Measurements from ENCODE around the gene SPINT4.
"Not testable (repeated sequence)": the region's sequence is repeated elsewhere in the genome, so short reads cannot be mapped to it uniquely, and the experiment has no call there.

The SPINT4 gene

DNA sequence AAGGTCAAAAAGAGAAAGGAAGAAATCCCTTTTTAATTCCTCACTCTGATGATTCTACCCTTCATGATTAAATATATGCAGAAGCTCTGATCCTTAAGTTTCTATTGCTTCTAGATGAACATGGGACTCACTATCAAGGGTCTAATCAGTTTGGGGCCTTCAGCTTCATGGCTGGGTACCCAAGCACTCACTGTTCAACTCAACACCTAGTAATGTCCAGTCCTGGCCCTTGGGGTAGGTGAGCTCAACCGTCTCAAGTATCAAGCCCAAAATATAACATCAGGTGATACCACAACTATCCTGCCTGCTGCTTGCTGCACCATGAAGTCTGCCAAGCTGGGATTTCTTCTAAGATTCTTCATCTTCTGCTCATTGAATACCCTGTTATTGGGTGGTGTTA is at the start of gene SPINT4:
Gene SPINT4 (plus strand): TSS at position 301 of the 400 bp plus-strand sequence. CDS start 21 bp downstream, at position 322.
- DNase-seq: no peak

DNA sequence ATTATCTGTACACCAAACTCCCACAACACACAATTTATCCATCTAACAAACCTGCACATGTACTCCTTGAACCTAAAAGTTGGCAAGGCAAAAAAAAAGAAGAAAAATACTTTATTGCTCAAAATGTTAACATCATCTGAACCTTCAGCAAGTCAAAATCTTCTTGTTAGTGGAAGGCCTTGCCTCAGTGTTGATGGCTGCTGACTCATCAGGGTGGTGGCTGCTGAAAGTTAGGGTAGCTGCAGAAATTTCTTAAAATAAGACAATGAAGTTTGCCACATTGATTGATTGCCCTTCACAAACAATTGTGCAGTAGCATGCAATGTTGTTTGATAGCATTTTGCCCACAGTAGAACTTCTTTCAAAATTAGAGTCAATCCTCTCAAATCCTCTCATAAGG is 49.4 kb upstream of the SPINT4 start:
- no peak for DNase-seq

DNA sequence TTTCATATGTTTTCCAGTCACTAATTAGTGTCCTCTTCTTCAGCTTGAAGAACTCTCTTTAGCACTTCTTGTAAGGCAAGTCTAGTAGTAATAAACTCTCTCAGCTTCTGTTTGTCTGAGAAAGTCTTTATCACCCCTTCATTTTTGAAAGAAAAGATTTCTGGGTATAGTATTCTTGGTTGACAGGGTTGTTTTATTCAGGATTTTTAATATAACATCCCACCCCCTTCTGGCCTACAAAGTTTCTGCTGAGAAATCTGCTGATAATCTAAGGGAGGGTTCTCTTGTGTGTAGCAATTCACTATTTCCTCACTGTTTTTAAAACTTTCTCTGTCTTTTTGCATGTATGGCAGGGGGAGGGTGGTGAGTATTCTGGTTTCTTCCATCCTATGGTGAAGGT is 42.5 kb upstream of the SPINT4 start:
- no peak for DNase-seq

DNA sequence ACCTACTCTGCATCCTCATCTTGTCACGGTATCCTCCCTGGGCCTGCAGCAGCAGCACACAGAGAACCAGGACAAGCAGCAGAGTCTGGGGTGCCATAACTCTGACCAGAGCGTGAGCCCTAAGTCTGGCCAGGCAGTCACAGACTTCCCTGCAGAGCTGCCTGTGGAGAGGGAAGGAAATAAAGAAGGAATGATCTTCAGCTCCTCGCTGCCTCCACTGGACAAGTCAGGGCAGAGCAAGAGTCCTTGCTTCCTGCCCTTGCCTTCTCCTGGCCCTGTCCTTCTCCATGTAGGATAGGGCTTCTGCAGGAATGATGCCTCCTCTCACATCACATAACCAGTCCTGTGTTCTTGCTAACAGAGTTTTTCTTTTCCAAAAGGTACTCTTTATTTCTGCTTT is 36.3 kb upstream of the SPINT4 start:
- no peak for DNase-seq

DNA sequence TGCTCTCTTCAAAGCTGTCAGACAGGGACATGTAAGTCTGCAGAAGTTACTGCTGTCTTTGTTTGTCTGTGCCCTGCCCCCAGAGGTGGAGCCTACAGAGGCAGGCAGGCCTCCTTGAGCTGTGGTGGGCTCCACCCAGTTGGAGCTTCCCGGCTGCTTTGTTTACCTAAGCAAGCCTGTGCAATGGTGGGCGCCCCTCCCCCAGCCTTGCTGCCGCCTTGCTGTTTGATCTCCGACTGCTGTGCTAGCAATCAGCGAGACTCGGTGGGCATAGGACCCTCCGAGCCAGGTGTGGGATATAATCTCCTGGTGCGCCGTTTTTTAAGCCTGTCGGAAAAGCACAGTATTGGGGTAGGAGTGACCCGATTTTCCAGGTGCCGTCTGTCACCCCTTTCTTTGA is 28.8 kb upstream of the SPINT4 start:
- not testable (repeated sequence) for DNase-seq

DNA sequence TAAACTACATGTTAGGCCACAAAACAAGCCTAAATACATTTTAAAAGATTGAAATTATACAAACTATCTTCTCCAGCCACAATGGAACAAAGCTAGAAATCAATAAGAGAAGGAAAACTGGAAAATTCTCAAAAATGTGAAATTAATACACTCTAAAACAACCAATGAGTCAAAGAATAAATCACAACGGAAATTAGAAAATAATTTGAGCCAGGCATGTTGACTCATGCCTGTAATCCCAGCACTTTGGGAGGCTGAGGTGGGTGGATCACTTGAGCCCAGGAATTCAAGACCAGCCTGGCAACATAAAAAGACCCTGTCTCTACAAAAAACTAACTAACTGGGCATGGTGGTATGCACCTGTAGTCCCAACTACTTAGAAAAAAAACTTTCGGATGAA is 26.7 kb upstream of the SPINT4 start:
- no peak for DNase-seq

DNA sequence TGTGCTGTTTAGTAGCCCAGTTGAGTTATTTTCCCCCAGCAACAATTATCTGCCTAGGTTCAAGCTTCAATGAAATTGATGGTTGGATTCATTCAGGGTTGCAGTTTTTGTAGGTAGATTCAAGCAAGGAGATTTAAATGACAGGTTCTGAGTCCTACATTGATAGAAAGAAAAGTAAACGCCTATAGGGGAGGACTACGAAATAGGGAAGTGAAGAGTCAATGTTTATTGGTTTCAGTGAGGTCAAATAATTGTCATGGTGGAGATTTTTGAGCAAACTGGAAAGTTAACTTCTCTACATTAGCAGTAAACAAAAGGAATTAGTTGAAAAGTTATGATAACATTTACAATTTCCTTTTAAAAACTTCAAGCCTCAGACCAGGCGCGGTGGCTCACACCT is 21.0 kb upstream of the SPINT4 start:
- DNase-seq: no peak

DNA sequence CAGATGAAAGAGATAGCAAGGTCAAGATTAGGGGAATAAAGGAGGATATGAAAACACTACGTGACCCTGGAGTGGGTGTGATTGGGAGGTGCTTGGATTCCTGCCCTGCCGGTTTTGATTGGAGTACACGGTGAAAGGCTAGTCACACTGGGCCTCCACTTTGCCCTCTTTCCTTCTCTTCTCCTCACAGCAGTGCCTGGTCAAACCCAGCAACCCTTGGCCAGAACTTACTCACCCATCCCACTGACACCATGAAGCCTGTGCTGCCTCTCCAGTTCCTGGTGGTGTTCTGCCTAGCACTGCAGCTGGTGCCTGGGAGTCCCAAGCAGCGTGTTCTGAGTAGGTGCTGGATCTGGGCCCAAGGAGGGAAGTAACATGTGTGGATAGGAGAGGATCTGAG is 20.3 kb upstream of the SPINT4 start, which contains the start of gene WFDC13:
Gene WFDC13 (plus strand): TSS at position 166 of the 400 bp plus-strand sequence. CDS start 86 bp downstream, at position 252.
- DNase-seq: no peak

DNA sequence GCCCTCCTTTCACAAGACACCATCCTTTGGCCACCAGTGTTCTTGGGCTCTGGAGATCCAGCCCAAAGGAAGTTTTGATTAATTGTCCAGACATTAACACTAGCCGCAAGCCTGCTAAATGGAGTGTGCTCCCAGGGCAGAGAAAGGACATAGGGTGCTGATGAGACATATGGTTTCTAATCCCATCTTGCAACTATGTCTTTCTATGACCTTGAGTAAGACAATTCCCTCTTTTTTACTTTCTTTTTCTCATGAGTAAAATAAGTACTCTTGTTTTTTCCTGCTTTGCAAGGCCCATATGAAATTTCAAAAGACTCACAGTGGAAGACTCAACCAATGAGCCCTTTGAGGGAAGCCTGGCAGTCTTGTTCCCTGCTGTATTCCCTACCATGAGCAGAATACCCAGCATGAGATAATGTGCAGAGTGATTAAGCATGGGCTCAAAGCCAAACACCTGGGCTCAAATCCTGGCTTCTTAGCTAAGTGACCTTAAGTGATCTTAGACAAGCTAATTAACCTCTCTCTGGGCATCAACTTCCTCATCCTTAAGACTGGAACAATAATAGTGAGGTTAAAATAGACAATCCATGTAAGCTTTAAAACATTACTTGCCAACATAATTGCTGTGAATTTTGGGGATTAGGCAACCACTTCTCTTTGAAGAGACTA is 17.0 kb upstream of the SPINT4 start, which contains the start of gene WFDC10B:
Gene WFDC10B (minus strand): TSS at position 51 of the 669 bp plus-strand sequence. CDS start 19,027 bp downstream, outside the sequence.
- peak; percentile 21 for DNase-seq

DNA sequence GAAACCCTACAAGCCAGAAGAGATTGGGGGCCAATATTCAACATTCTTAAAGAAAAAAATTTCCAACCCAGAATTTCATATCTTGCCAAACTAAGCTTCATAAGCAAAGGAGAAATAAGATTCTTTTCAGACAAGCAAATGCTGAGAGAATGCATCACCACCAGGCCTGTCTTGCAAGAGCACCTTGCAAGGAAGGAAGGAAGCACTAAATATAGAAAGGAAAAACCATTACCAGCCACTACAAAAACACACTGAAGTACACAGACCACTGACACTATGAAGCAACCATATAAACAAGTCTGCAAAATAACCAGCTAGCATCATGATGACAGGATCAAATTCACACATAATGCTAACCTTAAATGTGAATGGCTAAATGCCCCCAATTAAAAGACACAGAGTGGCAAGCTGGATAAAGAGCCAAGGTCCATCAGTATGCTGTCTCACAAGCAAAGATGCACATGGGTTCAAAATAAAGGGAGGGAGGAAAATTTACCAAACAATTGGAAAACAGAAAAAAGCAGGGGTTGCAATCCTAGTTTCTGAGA is 5.9 kb upstream of the SPINT4 start:
- DNase-seq: not testable (repeated sequence)

DNA sequence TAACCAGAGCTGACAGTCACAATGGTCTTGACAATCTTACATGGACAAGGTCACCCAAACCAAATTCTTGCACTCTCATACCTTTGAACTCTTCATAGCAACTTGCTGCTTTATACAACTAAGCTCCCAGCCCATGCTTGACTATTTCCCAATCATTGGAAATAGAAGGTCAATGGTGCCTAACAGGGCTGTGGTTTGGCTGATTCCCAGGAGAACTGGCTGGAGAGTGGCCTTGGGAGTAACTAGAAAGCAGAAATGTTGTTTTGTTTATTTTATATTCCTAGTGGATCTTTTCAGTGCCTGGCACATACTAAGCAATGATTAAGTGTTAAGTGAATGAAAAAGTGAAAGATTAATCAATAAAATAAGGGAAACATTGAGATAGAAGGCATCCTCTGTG is 3.0 kb downstream of the SPINT4 start:
- DNase-seq: no peak

DNA sequence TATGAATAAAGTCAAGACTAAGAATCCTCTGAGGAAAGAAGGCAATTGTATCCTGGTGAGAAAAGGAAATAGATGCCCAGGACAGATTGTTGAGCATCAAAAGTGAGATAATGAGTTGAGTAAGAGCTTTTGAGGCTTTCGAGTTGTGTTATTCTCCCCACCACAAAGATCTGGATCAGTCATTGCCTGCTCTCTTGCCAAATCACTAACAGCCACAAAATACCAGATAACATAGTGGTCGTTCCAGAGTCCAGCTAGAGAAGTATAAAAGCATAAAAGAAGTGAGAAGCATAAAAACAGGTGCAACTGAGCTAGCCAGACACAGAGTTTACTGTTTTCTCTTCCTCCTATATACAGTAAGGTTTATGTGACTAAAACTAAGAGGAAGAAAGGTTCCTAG is 4.9 kb downstream of the SPINT4 start:
- DNase-seq: peak; percentile 40

DNA sequence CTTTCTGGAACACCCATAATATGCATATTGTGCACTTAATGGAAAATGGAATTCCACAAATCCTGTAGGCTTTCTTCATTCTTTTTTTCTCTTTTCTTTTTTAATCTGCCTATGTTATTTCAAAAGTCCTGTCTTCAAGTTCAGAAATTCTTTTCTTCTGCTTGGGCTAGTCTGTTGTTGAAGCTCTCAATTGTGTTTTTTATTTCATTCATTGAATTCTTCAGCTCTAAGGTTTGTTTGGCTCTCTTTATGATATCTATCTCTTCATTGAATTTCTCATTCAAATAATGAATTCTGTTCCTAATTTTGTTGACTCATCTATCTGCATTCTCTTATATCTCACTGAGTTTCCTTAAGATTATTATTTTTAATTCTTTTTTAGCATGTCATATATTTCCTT is 10.1 kb downstream of the SPINT4 start:
- no peak for DNase-seq

DNA sequence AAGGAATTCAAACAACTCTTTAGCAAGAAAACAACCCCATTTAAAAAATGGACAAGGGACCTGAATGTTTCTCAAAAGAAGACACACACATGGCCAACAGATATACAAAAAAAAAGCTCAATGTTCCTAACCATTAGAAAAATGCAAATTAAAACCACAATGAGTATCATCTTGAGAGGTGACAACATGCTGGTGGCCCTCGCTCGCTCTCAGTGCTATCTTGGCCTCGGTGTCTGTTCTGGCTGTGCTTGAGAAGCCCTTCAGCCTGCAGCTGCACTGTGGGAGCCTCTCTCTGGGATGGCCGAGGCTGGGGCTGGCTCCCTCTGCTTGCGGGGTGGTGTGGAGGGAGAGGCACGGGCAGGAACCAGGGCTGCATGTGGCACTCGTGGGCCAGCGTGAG is 13.4 kb downstream of the SPINT4 start:
- DNase-seq: no peak

DNA sequence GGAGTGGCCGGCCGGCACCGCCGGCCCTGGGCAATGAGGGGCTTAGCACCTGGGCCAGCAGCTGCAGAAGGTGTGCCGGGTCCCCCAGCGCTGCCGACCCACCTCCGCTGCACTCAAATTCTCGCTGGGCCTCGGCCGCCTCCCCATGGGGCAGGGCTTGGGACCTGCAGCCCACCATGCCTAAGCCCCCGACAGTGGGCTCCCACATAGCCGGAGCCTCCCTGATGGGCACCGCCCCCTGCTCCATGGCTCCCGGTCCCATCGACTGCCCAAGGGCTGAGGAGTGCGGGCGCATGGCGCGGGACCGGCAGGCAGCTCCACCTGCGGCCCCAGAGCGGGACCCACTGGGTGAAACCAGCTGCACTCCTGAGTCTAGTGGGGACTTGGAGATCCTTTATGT is 13.8 kb downstream of the SPINT4 start:
- DNase-seq: no peak

DNA sequence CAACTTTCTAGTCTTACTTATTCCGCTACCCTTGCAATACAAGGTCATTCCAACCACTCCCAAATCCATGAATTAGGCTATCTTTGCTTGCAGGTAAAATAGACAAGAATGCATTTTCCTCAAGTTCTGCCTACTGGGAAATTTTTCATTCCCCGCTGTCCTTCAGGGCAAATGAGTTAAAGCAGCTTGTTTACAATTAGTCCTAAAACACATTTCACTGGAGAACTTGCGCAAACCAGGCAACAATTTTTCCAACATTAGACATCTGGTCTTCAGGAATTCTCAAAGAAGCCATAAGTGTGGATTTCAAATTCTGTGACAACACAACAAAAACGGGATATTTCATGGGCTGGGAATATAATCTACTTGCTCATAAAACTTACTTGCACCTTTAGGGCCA is 20.4 kb downstream of the SPINT4 start:
- no peak for DNase-seq

DNA sequence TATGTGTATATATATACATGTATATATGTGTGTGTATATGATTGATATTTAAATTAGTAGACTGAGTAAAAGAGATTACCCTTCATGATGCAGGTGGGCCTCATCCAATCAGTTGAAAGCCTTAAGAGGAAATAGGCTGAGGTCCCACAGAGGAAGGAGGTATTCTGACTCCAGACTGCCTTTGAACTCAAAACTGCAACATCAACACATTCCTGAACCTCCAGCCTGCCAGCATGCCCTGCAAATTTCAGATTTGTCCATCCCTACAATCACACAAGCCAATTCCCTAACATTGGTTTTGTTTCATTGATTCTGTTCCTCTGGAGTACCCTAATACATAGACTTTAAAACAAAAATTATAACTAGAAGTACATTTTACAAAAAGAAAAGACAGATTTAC is 22.9 kb downstream of the SPINT4 start:
- no peak for DNase-seq

DNA sequence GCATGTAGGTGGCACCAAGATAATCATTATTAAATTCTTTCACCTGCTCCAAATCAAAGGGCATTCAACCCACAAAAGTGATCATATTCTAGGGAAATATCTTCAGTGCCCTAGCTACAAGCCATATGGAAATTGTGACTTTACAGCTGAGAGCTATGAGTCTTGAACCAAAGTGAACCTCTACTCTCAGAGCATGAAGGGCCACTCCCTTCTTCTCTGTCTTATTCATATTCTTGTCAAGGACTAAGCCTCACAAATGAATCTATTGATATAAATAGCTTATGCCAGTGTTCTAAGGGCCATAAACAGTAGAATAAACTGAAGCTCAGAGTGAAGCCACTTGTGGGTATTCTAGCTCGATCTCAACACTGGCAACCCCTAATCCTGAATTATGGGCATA is 29.6 kb downstream of the SPINT4 start:
- no peak for DNase-seq

DNA sequence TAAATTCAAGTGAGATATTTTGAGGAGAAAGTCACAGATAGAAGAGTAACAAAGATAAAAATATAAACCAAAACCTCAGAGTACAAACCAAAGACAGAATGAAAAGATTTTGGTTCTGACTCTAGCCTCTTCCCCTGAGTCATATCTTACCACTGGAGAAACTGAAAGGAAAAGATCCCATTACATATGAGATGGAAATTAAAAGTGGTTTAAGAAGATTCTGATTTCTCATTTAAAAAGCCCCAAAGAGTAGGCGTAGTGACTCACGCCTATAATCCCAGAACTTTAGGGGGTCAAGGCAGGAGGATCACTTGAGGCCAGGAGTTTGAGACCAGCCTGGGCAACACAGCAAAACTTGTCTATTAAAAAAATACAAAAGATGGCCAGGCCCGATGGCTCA is 30.6 kb downstream of the SPINT4 start:
- DNase-seq: no peak

DNA sequence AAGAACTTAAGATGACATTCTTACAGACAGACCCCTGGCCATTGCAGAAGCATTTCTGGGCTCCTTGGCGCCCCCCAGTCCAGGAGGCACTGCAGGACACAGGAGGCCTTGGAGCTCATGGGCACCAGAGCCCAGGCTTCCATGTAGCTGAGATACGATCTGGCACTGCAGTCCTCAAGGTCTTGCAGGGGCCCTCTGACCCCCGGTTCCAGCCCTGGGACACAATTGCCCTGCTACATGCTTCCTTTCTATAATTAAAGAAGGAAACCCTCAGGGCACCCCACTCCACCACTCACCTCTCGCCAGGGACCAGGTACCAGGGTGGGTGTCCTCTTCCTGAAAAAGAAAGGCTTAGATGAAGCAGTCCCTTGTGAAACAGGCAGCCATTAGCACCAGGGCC is 35.9 kb downstream of the SPINT4 start:
- no peak for DNase-seq

DNA sequence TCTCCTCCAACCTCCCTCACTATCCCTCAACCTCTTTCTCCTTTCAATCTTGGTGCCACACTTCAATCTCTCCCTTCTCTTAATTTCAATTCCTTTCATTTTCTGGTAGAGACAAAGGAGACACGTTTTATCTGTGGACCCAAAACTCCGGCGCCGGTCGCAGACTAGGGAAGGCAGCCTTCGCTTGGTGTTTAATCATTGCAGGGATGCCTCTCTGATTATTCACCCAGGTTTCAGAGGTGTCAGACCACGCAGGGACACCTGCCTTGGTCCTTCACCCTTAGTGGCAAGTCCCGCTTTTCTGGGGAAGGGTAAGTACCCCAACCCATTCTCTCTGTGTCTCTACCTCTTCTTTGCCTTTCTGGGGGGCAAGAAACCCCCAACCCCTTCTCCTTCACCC is 37.8 kb downstream of the SPINT4 start:
- not testable (repeated sequence) for DNase-seq

DNA sequence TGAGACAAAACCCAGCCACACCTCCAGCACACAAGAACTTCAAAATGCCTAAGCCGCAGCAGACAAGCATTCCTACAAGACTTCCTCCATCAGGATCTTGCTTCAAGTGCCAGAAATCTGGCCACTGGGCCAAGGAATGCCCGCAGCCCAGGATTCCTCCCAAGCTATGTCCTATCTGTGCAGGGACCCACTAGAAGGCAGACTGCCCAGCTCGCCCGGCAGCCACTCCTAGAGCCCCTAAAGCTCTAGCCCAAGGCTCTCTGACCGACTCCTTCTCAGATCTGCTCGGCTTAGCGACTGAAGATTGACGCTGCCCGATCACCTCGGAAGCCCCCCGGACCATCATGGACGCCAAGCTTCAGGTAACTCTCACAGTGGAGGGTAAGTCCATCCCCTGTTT is 39.8 kb downstream of the SPINT4 start:
- not testable (repeated sequence) for DNase-seq

DNA sequence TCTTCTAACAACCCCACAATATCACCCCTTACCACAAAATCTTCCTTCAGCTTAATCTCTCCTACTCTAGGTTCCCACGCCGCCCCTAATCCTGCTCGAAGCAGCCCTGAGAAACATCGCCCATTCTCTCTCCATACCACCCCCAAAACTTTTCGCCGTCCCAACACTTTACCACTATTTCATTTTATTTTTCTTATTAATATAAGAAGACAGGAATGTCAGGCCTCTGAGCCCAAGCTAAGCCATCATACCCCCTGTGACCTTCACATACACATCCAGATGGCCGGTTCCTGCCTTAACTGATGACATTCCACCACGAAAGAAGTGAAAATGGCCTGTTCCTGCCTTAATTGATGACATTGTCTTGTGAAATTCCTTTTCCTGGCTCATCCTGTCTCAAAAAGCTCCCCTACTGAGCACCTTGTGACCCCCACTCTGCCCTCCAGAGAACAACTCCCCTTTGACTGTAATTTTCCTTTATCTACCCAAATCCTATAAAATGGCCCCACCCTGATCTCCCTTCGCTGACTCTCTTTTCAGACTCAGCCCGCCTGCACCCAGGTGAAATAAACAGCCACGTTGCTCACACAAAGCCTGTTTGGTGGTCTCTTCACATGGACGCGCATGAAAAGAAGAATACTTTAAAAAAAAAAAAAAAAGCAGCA is 42.6 kb downstream of the SPINT4 start:
- not testable (repeated sequence) for DNase-seq

DNA sequence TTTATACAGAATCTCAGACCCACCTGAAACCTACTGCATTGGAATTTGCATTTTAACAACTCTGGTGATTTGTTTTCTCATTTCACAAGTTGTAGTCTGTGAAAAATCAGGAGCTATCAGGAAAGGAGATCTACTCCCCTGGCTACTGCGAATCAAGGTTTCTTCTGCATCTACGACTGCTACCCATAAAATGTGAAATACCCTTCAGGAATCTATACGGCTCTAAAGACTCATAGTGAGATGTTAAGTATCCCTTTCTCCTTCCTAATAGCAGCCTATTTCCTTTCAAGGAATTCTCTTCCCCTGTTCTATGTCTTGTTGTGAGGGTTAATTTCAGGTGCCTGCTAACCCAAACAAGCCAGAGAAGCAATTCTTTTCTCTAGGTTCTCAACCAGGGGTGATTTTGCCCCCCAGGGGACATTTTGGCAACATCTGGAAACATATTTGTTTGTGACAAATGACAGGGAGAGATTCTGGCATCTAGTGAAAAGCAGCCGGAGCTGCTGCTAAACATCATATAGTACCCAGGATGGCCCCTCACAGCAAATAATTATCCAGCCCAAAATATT is 43.2 kb downstream of the SPINT4 start:
- no peak for DNase-seq
